ENCODE data around the gene HPCAL4.

GRCh38 chr1:39653546-39654031 is 37.6 kb downstream of the HPCAL4 start:
- TF ChIP-seq, protein P1, sequence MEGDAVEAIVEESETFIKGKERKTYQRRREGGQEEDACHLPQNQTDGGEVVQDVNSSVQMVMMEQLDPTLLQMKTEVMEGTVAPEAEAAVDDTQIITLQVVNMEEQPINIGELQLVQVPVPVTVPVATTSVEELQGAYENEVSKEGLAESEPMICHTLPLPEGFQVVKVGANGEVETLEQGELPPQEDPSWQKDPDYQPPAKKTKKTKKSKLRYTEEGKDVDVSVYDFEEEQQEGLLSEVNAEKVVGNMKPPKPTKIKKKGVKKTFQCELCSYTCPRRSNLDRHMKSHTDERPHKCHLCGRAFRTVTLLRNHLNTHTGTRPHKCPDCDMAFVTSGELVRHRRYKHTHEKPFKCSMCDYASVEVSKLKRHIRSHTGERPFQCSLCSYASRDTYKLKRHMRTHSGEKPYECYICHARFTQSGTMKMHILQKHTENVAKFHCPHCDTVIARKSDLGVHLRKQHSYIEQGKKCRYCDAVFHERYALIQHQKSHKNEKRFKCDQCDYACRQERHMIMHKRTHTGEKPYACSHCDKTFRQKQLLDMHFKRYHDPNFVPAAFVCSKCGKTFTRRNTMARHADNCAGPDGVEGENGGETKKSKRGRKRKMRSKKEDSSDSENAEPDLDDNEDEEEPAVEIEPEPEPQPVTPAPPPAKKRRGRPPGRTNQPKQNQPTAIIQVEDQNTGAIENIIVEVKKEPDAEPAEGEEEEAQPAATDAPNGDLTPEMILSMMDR (conservative IDR thresholded peaks at IDR 0.05 in 1 of 2, IDR thresholded peaks at IDR 0.05 in 1 of 2; ENCODE audit: low read depth in 1 of 2, low read length in 2 of 2), result peak; percentile 75 to 89
- no peak for TF ChIP-seq EZH2 (IDR thresholded peaks at IDR 0.05; ENCODE audit: low read length, missing control alignments)
